Measurements from ENCODE around the gene PPP1R8.
"Not testable (repeated sequence)": the region's sequence is repeated elsewhere in the genome, so short reads cannot be mapped to it uniquely, and the experiment has no call there.

Gene PPP1R8

DNA sequence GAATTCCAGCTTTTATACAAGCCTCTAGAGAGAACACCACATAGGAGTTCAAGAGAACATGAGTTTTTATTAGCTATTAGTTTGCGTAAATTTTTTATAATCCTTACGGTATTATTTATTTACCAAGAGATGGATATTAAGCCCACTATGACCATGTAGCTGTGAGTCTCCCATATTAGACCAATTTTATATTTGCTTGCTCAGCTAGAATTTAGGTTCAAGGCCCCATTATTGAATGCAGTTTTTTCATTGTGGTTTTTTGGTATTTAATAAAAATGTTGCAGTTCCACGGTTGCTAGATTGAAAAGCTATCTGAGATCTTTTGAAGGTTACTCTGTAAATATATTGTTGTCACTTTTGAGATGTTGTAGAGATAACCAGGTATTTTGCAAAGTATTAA, 2.9 kb downstream of the PPP1R8 start:
- no peak for DNase-seq

DNA sequence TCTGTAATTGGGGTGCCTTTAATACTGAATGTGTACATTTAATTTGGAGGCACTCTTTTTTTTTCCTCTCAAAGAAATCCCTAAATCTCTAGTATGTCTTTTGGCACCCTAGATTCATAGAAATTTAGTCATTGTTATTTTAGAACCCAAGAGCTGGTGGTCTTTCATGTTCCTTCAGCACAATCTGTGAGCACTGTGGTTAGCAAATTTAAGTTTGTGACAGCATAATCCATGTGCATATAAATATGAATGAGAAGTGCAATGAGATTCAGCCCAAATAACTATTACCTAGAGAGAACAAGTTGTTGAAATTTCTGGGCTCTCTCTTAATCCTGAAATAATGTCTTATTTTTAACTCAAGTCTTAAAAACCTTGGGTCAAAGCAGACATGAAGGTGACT, 4.5 kb downstream of the PPP1R8 start:
- DNase-seq, result no peak

DNA sequence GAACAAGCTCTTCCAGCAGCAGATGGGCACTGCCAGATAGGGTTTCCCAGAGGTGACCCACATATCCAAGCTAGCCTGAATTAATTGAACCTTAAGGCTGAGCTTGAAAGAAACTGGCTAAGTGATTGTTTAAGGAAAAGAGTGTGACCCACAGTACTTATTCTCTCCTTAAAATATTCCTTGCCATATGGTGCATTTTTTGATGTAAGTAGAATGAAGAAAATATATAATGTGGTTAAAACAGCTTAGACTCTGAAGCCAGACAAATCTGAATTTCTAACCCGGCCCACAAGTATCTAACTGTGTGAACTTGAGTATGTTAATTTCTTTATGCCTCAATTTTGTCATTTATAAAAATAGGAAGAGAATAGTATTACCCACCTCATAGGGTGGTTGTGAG, 4.9 kb downstream of the PPP1R8 start:
- no peak for DNase-seq

DNA sequence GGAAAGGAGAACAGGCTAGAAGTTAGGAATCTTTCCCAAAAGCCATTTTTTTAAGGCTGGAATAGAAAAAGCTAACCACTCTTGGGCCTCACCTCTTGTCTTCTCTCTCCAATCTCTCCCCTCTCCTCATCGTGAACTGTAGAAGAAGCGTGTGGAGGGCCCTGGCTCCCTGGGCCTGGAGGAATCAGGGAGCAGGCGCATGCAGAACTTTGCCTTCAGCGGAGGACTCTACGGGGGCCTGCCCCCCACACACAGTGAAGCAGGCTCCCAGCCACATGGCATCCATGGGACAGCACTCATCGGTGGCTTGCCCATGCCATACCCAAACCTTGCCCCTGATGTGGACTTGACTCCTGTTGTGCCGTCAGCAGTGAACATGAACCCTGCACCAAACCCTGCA, 19.4 kb downstream of the PPP1R8 start:
- no peak for DNase-seq

DNA sequence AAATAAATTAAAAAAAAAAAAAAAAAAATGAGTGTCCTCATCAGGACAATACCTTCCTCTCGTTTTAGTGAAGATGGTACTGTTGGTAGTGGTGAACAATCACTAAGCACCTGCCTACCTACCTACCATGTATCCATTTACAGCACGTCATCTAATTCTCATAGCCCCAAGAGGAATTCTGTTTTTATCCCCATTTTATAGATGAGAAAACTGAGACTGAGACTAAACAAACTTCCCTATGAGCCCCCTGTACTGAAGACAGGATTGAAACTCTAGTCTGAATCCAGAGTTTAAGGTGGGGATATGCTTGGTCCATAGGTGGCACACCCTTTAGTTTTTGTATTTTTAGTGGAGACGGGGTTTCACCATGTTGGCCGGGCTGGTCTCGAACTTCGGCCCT, 24.5 kb downstream of the PPP1R8 start:
- no peak for DNase-seq

DNA sequence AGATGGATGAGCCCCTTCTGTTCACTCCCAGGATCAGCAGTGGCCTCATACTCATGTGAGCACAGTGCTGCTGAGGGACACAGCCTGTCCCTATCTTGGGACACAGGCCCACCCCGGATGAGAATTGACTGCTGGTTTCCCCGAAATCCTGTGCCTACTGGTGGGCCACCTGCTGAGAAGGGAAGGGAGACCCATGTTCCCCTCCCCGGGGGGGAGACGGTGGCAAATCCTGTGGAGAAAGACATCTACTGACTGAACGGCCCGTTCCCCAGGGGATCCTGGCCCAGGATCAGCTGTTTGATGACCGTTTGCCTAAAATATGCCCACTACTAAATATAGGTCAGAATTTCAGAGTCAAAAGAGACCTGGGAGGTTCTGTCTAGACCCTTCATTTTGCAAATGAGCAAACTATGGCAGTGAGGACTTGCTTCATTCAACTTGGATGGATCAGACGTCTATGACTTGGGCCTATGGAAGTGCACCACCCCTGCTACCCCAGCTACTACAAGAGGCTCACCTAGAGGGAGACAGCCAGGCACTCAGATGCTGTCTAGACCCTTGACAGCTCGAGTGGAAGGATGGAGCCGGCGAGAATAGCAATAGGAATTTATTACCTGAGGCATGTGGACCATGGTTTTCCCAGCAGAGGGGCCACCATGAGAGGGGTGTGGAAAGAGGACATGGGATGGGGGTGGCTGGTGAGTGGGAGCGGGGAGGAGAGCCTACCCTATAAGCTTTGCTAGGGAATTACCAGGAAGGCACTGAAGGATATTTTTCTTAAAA, 26.2 kb downstream of the PPP1R8 start:
- DNase-seq, result no peak

DNA sequence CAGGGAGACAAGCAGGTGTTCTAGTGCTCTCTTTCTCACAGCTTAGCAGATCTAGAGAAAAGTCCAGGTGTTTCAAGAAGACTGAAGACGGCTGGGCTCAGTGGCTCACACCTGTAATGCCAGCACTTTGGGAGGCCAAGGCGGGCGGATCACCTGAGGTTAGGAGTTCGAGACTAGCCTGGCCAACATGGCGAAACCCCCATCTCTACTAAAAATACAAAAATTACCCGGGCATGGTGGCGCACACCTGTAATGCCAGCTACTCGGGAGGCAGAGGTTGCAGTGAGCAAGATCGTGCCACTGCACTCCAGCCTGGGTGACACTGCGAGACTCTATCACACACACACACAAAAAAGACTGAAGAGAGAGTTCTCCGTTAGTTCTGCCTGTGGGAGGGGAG, 27.0 kb downstream of the PPP1R8 start:
- DNase-seq, result not testable (repeated sequence)

DNA sequence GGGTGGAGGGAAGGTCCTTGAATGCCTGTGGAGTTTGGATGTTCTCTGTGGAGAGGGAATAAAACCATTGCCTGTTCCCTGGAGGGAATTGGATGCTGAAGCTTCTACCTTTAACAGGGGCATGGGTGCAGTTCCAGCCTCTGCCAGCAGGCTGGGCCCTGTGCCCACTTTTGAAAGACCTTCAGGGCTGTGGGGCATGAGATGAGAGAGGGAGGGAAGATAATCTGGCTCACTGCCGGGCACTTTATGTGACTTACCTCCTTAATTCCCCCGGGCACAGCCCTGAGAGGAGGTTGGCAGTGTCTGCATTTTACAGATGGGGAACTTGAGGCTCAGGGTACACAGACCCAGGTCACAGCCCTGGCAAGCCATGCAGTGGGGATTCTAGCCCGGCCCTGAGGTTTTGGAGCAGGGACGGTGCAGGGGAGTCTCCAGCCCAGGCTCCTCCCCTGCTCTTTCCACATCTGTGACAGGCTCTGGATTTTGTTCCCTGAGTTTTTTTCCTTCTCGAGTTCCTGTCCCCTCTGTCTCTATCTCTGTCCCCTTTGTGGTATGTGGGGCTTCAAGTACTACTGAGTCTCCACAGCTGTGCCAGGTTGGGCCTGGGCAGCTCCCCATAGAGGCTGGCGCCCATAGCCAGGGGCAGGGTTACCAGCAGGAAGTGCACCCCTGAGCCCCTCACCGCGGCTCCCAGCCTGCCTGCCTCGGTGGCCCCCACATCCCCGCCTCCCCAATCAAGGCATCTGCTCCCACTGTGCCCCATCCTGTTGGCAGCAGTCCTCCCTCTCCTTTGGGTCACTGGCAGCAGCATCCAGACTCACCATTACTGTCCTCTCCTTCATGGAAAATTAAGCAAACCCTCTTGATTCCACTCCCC, 27.7 kb downstream of the PPP1R8 start:
- peak; percentile 59 for DNase-seq

DNA sequence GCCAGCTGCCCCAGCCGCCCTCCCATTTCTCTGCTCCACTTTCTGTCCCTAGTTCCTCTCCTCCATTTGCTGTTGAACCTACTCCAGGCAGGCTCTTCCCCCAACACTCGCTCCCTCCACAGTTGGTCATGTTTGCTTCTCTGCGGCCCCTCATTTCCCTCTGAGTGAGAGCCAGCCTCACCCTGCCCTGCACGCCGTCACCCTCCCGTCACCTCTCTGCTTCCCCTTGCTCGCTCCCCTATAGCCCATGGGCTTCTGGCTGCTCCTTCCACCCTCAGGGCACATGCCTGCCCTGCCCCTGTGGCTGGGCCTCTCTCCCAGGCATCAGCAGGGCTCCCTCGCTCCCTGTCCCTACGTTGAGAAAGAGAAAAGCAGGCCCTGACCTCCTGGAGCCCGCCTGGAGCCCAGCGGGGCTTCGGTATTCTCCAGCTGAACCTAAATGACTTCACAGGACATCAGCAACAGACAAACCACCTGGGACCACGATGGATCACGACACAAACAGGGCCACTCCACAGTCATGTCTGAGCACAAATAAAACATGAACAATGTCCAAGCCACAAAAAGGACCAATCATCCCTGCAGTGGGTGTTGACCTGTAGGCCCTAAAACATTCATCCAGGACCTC, 28.5 kb downstream of the PPP1R8 start:
- no peak for DNase-seq

DNA sequence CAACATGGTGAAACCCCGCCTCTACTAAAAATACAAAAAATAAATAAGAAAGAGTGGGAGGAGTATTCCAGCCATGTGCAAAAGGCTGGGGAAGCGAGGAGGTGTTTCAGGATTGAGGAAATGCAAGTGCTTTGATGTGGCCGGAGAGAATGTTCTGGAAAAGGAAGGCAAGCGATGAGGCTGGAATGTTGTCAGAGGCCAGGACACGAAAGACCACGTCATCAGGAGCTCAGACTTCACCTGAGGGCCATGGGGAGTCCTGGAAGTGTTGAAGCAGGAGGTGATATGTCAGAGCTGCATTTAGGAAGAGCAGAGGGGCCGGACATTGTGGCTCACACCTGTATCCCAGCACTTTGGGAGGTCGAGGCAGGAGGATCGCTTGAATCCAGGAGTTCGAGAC, 30.9 kb downstream of the PPP1R8 start:
- DNase-seq, result no peak

DNA sequence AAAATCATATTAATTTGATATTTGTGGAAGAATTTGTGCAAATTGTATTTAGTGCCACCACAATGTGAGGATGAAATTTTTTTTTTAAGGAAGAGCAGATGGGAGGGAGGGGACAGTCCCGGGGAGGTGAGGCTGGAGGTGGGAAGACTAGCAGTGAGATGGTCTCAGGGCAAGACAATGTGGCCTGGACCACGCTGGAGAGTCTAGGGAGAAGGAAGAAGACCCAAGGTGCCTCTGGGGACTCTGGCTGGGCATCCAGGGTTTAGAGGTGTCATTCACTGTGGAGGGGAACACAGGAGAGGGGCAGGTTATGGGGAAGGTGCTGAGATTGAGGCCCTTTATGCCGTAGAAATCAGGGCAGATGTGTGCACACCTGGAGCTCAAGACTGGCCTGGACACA, 31.4 kb downstream of the PPP1R8 start:
- DNase-seq, result no peak

DNA sequence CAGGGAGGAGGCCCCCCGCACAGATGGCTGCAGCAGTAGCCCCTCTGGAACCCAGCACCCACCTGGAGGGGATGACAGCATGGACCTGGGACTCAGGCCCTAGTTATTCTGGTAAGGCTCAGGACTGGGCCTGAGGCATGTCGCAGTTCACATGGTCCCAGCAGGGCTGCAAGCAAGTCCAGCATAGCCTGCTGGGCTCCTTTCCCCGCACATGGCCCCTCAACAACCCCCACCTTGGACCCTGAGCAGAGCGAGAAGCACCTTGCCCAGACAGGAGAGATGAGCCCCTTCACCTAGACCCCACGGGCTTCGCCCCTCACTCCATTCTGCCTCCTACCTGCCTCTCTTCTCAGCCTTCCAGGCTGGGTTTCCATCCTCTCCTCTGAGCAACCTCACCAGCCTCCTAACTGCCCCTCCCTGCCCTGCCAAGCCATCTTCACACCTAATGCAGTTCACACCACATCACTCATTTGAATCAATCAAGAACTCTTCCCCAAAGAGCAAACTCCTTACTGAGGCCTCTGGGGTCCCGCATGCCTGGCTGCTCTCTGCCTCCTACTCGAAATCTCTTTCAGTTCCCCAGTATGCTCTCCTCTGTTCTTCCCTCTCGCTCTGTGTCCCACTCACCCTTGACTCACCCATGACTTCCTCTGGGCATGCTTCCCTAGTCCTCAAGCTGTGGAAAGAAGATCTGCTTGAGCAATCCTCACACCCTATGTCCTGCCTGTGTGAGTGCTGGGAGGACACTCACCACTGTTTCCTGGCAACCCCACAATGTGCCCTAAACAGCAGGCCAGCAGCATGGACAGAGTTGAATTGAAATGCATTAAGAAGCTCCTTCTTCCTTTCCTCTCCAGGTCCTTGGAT, 32.3 kb downstream of the PPP1R8 start:
- peak; percentile 51 for DNase-seq

DNA sequence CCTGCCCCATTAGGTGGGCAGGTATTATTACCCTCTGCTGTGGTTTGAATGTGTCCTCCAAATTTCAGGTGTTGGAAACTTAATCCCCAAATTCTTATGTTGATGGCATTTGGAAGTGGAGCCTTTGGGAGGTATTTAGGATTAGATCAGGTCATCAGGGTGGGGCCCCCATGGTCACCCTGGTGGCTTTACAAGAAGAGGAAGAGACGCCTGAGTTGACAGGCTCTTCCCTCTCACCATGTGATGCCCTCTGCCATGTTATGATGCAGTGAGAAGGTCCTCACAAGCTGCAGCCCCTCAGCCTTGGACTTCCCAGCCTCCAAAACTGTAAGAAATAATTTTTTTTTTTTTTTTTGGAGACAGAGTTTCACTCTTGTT, 32.9 kb downstream of the PPP1R8 start:
- DNase-seq, result no peak

DNA sequence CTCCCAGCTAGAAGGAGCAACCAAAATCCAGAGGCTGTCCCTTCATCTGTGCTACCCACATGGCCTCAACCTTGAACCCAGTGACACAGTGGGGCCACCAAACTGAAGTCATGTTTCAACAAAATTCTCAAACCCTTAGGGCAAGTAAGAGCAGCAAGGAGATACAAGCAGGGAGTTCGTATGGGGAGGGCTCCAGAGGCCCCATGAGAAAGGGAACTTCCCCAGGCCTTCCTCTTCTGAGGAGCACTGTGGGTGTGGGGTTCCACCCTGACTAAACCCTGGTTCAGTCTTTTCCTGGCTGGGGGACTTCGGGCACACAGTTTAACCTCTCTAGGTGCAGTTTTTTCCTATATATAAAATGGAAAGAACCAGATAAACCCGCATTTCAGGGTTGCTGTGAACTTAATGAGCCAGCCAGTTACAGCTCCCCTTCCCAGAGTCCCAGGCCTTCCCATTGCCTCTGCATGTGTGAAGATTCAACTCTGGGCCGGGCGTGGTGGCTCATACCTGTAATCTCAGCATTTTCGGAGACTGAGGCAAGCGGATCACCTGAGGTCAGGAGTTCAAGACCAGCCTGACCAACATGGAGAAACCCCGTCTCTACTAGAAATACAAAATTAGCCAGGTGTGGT, 33.8 kb downstream of the PPP1R8 start:
- DNase-seq, result no peak

DNA sequence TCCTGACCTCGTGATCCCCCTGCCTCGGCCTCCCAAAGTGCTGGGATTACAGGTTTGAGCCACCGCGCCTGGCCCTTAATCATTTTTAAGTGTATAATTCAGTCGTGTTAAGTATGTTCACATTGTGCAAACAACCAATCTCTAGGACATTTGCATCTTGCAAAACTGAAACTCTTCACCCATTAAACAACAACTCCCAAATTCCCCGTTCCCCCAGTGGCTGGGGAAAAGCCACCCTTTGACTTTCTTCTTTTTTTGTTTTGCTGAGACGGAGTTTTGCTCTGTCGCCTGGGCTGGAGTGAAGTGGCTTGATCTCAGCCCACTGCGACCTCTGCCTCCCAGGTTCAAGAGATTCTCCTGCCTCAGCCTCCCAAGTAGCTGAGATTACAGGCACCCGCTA, 35.2 kb downstream of the PPP1R8 start:
- no peak for DNase-seq

DNA sequence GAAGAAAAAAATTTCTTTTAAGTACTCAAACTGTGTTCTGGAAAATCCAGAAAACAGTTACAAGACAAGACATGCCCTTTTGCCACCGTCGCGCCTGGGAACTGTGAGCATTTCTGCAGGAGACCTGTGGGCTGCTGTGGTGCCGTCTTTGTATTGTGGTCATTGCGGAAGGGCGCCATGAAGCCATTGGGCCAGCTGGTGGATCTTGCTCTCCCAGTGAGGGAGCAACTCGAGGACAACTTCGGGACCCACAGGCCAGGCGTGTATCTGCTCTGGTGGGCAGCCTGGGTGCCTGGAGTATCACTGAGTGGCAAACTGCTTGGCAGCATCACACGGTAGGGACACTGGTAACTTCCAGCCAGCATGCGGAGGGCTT, 38.0 kb downstream of the PPP1R8 start:
- no peak for DNase-seq

DNA sequence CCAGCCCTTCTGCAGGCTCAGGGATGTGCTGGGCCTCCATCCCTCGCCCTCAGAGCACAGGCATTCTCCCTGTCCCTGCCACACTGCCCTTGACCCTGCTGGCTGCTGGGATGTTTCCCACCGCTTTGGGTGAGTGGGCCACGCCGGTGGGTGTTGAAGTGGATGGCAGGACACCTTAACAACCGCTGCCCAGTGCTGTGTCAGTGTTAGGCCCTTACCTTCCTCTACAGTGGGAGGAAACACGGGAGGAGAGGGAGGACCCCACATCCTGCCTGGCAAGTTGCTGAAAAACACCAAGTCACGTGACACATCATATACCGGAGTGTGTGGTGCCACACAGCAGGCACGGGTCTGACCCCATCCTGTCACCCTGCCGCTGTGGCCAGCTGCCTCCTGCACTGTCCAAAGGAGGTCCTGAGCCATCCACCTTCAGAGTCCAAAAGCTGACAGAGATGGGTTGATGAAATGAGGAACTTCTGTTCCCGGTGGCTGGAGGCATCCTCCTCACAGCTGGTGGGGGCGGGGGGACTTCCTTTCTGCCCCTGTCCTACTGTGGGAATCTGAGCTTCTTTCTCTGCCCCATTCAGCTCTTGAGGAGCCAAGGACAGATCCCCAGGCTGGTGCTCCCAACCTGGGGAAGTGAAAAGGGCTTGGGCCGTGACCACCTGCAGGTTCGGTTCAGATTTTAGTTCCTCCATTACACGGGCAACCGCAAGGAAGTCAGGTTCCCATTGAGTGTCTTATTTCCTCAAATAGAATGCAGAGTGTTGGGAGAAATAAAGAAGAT, 38.5 kb downstream of the PPP1R8 start:
- DNase-seq, result peak; percentile 67

DNA sequence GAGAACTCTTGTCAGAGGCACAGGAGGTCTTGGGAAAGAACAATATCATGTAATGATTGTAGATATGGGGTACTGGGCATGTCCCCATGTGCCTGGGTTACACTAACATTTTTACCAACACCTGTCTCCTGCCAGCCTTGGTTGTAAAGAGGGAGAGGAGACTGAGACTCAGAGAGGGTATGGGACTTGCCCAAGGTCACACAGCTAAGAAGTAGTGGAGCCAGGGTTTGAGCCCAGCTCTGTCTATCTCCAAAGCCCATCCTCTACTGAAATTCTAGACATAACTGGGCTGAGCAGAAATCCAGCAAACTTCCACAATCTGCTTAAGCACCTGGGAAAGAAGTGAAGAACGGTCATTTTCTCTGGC, 39.1 kb downstream of the PPP1R8 start:
- no peak for DNase-seq

DNA sequence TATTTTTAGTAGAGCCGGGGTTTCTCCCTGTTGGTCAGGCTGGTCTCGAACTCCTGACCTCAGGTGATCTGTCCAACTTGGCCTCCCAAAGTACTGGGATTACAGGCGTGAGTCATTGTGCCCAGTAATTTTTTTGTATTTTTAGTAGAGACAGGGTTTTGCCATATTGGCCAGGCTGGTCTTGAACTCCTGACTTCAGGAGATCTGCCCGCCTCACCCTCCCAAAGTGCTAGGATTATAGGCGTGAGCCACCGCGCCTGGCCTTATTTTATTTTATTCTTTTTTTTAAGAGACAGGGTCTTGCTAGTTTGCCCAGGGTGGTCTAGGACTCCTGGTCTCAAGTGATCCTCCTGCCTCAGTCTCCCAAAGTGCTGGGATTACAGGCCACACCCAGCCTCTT, 40.5 kb downstream of the PPP1R8 start:
- DNase-seq, result not testable (repeated sequence)

DNA sequence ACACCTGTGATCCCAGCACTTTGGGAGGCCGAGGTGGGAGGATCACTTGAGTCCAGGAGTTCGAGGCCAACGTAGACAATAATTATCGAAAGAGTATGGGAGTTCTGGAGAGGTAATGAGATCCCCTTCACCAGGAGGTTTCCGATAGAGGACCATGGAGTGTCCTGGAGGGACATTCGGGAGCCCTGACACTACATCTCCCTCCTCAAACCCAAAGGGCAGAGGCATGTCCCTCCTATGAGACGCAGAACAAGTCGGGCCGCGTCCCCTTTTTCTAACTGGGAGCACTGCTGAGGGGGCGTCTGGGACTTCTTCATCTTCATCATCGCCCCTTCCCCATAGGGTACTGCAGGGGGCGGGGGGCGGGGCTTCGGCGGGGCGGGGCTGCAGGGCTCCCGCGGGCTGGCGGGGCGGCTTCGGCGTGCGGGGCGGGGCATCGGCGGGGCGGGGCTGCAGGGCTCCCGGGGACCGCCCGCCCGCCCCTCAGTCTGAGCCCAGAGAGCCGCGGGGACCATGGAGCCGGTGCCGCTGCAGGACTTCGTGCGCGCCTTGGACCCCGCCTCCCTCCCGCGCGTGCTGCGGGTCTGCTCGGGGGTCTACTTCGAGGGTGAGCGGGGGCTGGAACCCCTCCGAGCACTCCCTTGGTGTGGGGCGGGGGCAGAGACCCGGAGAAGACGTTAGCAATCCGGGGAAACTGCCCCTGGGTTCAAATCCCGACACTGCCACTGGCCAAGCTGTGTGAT, 41.6 kb downstream of the PPP1R8 start, which contains the start of gene THEMIS2:
TSS of gene THEMIS2 (plus strand) at position 486 of the 743 bp plus-strand sequence. CDS start at position 514, 28 bp downstream.
- no peak for DNase-seq

Measured in NK-92 treated with Interleukin-12 subunit alpha and Interleukin-12 subunit beta, amount 100 ng/mL, for 24 hours (cell line).